ENCODE data around the gene RNASE4. TPM values are rescaled to one million over a fixed set of nuclear protein-coding genes. Genes with fewer than 3 reads are reported as not detected.

The RNASE4 gene
- total RNA-seq, 1 donor, result 18.1 TPM

- Histone ChIP-seq H3K4me2 (ENCODE audit: insufficient read depth, low read length) (no peak overlapping the region), H4K20me1 (ENCODE audit: insufficient read depth, low read length) (no peaks in the 10 kb centered on the region), H3K27ac (ENCODE audit: low read depth, low read length) (no peak overlapping the region), H3K79me2 (ENCODE audit: insufficient read depth, low read length) (no peaks in the 10 kb centered on the region), H3K4me1 (ENCODE audit: insufficient read depth, low read length) (peaks cover 13% of the 10 kb centered on the region), H2AFZ (ENCODE audit: low read length) (no peak overlapping the region), H3K27me3 (ENCODE audit: insufficient read depth, low read length) (no peaks in the 10 kb centered on the region), H3K4me3 (ENCODE audit: insufficient read depth, low read length) (no peak overlapping the region), H3K9me3 (ENCODE audit: low read depth, low read length) (no peaks in the 10 kb centered on the region), H3K36me3 (ENCODE audit: insufficient read depth, low read length) (no peaks in the 10 kb centered on the region)
- no peak for TF ChIP-seq CTCF (IDR thresholded peaks at IDR 0.05; ENCODE audit: extremely low read depth, low read depth, low read length)
- no peak for DNase-seq (ENCODE audit: insufficient read length, low spot score, missing footprints)
Observed at GRCh38 chr14:20687362-20688166, 3.2 kb downstream of the RNASE4 start.

GRCh38 chr14:20688167-20688839 lies 3.9 kb downstream of the RNASE4 start, which contains the start of gene ANG:
Gene ANG, plus strand, starts transcription at chr14:20688764. Its CDS starts 4,801 bp downstream, at chr14:20693565.
- DNase-seq (ENCODE audit: insufficient read length, low spot score, missing footprints), result peak; percentile 18
- no peaks in the 10 kb centered on the region for H3K79me2 ChIP-seq (ENCODE audit: insufficient read depth, low read length)
- H3K4me2 ChIP-seq (ENCODE audit: insufficient read depth, low read length), result no peak within 1 kb of the TSS
- H3K9me3 ChIP-seq (ENCODE audit: low read depth, low read length), result no peaks in the 10 kb centered on the region
- H3K4me1 ChIP-seq (ENCODE audit: insufficient read depth, low read length), result peaks cover 13% of the 10 kb centered on the region
- no peak within 1 kb of the TSS for H2AFZ ChIP-seq (ENCODE audit: low read length)
- H3K36me3 ChIP-seq (ENCODE audit: insufficient read depth, low read length), result no peaks in the 10 kb centered on the region
- no peaks in the 10 kb centered on the region for H3K27me3 ChIP-seq (ENCODE audit: insufficient read depth, low read length)
- no peak for TF ChIP-seq CTCF (IDR thresholded peaks at IDR 0.05; ENCODE audit: extremely low read depth, low read depth, low read length)
- no peak within 1 kb of the TSS for H3K4me3 ChIP-seq (ENCODE audit: insufficient read depth, low read length)
- H4K20me1 ChIP-seq (ENCODE audit: insufficient read depth, low read length), result no peaks in the 10 kb centered on the region
- H3K27ac ChIP-seq (ENCODE audit: low read depth, low read length), result no peak within 1 kb of the TSS

GRCh38 chr14:20690848-20691640 lies 6.7 kb downstream of the RNASE4 start:
- H3K27me3 ChIP-seq (ENCODE audit: insufficient read depth, low read length), result no peaks in the 10 kb centered on the region
- no peak overlapping the region for H3K4me3 ChIP-seq (ENCODE audit: insufficient read depth, low read length)
- H3K4me2 ChIP-seq (ENCODE audit: insufficient read depth, low read length), result peak overlapping the region; percentile 21
- no peaks in the 10 kb centered on the region for H4K20me1 ChIP-seq (ENCODE audit: insufficient read depth, low read length)
- H3K27ac ChIP-seq (ENCODE audit: low read depth, low read length), result no peak overlapping the region
- no peak overlapping the region for H2AFZ ChIP-seq (ENCODE audit: low read length)
- H3K79me2 ChIP-seq (ENCODE audit: insufficient read depth, low read length), result no peaks in the 10 kb centered on the region
- no peaks in the 10 kb centered on the region for H3K9me3 ChIP-seq (ENCODE audit: low read depth, low read length)
- peaks cover 5% of the 10 kb centered on the region for H3K4me1 ChIP-seq (ENCODE audit: insufficient read depth, low read length)
- DNase-seq (ENCODE audit: insufficient read length, low spot score, missing footprints), result peak; percentile 81
- peak; percentile 83 for TF ChIP-seq CTCF (IDR thresholded peaks at IDR 0.05; ENCODE audit: extremely low read depth, low read depth, low read length)
- no peaks in the 10 kb centered on the region for H3K36me3 ChIP-seq (ENCODE audit: insufficient read depth, low read length)
